AG10803 (cell line): ENCODE measurements around the gene FCRL3.

ENCODE experiments used
- DNase-seq: peaks from one replicate; pipeline ENCODE4 v3.0.0; 2010; ENCODE audit warnings: low read depth
- H3K4me3 ChIP-seq: 2 replicates; pipeline ENCODE4 v1.5.1; 2011; ENCODE audit warnings: mild to moderate bottlenecking, low read length, control low read depth
- TF ChIP-seq, protein P1 (sequence below): conservative IDR thresholded peaks from 2 replicates; pipeline ENCODE4 v1.5.1; 2011; ENCODE audit warnings: mild to moderate bottlenecking, low read length, control low read depth, inconsistent platforms

The FCRL3 gene

DNA sequence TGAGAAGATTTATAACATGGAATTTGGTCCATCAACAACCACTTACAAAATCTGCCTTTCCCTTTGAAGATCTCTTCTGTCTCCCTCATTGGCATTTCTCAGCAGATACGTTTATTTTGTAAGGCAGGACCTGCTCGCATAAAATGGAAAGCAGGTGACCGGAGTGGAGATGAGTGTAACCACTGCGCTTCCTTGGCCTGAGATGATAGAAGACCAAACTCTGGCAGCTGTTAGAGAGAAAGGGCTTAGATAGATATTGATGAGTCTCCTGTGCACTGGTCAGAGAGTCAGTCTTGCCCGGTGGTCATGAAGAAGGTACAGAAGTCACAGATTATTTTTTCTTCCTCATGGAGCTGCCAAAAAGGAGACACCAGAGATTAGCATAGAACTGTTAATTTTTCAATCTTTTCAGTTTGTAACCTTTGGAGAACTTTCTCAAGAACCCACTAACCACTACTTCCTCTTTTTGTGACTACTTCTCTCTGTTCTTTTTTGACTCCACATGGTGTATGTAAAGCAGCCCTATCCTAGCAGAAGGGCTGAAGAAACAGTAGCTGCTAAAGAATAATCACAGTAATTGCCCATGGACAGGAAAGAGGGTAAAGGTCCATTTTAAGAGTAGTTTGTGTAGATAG lies 47.6 kb downstream of the FCRL3 start:
- TF ChIP-seq, protein P1, sequence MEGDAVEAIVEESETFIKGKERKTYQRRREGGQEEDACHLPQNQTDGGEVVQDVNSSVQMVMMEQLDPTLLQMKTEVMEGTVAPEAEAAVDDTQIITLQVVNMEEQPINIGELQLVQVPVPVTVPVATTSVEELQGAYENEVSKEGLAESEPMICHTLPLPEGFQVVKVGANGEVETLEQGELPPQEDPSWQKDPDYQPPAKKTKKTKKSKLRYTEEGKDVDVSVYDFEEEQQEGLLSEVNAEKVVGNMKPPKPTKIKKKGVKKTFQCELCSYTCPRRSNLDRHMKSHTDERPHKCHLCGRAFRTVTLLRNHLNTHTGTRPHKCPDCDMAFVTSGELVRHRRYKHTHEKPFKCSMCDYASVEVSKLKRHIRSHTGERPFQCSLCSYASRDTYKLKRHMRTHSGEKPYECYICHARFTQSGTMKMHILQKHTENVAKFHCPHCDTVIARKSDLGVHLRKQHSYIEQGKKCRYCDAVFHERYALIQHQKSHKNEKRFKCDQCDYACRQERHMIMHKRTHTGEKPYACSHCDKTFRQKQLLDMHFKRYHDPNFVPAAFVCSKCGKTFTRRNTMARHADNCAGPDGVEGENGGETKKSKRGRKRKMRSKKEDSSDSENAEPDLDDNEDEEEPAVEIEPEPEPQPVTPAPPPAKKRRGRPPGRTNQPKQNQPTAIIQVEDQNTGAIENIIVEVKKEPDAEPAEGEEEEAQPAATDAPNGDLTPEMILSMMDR: no peak
- no peak overlapping the region for H3K4me3 ChIP-seq
- no peak for DNase-seq

DNA sequence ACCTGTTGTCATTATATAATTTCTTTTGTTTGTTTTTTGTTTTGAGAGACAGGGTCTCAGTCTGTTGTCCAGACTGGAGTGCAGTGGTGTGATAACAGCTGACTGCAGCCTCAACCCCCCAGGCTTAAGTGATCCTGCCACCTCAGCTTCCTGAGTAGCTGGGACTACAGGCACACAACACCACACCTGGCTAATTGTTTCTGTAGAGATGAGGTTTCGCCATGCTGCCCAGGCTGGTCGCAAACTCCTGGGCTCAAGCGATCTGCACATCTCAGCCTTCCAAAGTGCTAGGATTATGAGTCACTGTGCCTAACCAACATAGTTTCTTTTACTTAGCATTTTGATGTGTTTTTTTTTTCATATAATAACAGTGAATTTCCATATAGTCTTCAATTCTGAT lies 52.3 kb downstream of the FCRL3 start:
- DNase-seq: no peak
- TF ChIP-seq, protein P1: no peak
- H3K4me3 ChIP-seq: no peak overlapping the region

DNA sequence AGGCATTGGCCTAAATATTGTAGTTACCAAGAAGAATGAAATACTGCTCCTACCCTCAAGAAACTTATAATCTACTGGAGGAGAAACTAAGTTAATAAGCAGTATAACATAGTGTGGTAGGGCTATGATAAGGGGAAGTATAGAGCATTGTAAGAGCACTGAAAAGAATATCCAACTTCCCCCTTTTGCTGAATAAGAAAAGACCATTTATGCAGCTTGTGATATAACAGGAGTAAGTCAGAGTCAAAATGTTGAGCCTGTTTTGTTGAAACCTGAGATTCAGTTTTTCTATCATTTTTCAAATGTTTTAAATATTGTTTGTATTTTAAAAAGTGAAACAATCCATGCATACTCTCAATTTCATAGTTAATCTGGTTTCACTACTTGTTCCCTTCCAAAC lies 54.4 kb downstream of the FCRL3 start:
- H3K4me3 ChIP-seq: no peak overlapping the region
- no peak for DNase-seq
- TF ChIP-seq, protein P1: no peak

DNA sequence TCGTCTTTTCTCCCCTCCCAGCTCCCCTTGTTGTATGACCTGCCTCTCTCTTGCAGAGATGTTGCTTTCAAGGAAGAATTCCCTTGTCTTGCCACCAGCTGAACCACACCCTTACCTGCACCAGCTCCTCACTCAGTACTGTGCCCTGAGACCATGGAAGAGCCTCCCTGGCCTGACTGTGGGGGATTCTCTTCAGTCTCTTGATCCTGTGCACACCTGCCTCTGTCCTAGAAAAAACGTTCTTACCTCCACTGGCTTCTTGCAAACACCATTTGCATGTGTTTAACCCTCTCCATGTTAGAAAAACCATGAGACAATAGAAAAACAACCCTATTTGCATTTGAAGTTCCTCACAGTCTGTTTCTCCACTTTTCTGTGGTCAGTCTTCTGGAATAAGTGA lies 59.4 kb downstream of the FCRL3 start:
- DNase-seq: no peak
- H3K4me3 ChIP-seq: no peak overlapping the region
- TF ChIP-seq, protein P1: no peak

DNA sequence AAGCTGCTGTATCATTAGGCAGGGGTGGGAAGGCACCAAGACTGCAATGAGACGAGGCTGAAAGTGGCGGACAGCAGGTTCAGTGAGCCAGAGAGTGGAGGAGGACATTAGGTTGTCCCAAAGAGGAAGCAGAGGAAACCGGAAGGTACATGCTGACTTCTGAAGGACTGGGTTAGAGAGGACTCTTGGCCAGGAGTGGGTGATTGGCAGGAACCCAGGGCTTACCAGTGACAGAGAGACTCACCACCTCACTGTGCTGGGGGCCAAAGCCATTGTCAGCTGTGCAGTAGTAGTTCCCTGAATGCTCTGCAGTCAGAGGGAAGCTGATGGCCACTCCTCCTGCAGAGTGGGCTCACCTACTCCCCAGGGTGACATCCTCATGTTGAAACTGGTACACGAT lies 60.8 kb downstream of the FCRL3 start:
- no peak for DNase-seq
- TF ChIP-seq, protein P1: no peak
- H3K4me3 ChIP-seq: no peak overlapping the region

DNA sequence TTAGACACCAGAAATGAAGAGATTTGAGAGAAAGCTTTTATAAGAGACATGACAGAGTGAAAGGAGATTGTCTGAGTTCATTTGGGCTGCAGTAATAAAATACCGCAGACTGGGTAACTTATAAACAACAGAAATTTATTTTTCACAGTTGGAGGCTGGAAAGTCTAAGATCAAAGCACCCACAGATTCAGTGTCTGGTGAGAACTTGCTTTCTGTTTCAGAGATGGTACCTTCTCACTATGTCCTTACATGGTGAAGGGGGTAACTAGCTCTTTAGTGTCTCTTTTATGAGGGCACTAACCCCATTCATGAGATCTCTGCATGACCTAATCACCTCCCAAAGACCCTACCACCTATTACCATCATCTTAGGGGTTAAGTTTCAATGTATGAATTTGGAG lies 71.8 kb downstream of the FCRL3 start:
- no peak for DNase-seq
- TF ChIP-seq, protein P1: no peak

More for the DNA sequence above, 71.8 kb downstream of the FCRL3 start:
- H3K4me3 ChIP-seq: no peak overlapping the region
